Endothelial cell of umbilical vein (primary cell): Measurements from ENCODE around the gene AUTS2.

ENCODE experiments used
- CTCF ChIP-seq, 2 donors: IDR thresholded peaks; 1 replicate in 1 of 2; 2 replicates in 1 of 2; pipeline ENCODE4 v1.5.1; 2011; ENCODE audit warnings: low read length in 2 of 2, mild to moderate bottlenecking in 2 of 2, moderate library complexity in 2 of 2, control low read depth in 1 of 2, inconsistent platforms in 1 of 2, low read depth in 1 of 2; ENCODE audit not compliant: insufficient read depth in 1 of 2; ENCODE audit errors: extremely low read depth in 1 of 2
- EZH2 ChIP-seq: IDR thresholded peaks from 2 replicates; pipeline ENCODE4 v1.6.1; 2012; ENCODE audit warnings: borderline replicate concordance, low read depth, mild to moderate bottlenecking, moderate library complexity, low read length, inconsistent platforms; ENCODE audit not compliant: severe bottlenecking
- POLR2AphosphoS5 ChIP-seq: IDR thresholded peaks from 2 replicates; pipeline ENCODE4 v1.6.1; 2012; ENCODE audit warnings: low read depth, mild to moderate bottlenecking, control low read depth, low read length, moderate library complexity; ENCODE audit not compliant: insufficient read depth
- TF ChIP-seq, protein P1 (sequence below): IDR thresholded peaks from 2 replicates; pipeline ENCODE4 v1.6.1; 2011; ENCODE audit not compliant: insufficient read depth, insufficient read length

- TF ChIP-seq CTCF (IDR thresholded peaks at IDR 0.05; ENCODE audit: extremely low read depth in 1 of 2, insufficient read depth in 1 of 2, low read depth in 1 of 2, low read length in 2 of 2) (no peak), POLR2AphosphoS5 (no peak), EZH2 (no peak)
- TF ChIP-seq, protein P1, sequence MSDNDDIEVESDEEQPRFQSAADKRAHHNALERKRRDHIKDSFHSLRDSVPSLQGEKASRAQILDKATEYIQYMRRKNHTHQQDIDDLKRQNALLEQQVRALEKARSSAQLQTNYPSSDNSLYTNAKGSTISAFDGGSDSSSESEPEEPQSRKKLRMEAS, result no peak
Measured at GRCh38 chr7:70405241-70405640, 807.0 kb downstream of the AUTS2 start.
